ENCODE data around the gene ZNF385C.

GRCh38 chr17:42031584-42031983 is 66.7 kb downstream of the ZNF385C start:
- TF ChIP-seq CTCF (IDR thresholded peaks at IDR 0.05; ENCODE audit: insufficient read depth, low read length) (no peak), POLR2AphosphoS5 (IDR thresholded peaks at IDR 0.05; ENCODE audit: low read depth) (no peak)
